Iris pigment epithelial cell (primary cell): ENCODE results near the gene NFKBIB.
A peak's percentile ranks its signal among the peaks of the same experiment; 100 is the strongest.
"Not testable (repeated sequence)": the region's sequence is repeated elsewhere in the genome, so short reads cannot be mapped to it uniquely, and the experiment has no call there.

Experiments
- DNase-seq: peaks from one replicate; pipeline ENCODE4 v3.0.0-alpha.2; 2011; ENCODE audit warnings: low read depth

Gene NFKBIB, protein sequence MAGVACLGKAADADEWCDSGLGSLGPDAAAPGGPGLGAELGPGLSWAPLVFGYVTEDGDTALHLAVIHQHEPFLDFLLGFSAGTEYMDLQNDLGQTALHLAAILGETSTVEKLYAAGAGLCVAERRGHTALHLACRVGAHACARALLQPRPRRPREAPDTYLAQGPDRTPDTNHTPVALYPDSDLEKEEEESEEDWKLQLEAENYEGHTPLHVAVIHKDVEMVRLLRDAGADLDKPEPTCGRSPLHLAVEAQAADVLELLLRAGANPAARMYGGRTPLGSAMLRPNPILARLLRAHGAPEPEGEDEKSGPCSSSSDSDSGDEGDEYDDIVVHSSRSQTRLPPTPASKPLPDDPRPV

DNA sequence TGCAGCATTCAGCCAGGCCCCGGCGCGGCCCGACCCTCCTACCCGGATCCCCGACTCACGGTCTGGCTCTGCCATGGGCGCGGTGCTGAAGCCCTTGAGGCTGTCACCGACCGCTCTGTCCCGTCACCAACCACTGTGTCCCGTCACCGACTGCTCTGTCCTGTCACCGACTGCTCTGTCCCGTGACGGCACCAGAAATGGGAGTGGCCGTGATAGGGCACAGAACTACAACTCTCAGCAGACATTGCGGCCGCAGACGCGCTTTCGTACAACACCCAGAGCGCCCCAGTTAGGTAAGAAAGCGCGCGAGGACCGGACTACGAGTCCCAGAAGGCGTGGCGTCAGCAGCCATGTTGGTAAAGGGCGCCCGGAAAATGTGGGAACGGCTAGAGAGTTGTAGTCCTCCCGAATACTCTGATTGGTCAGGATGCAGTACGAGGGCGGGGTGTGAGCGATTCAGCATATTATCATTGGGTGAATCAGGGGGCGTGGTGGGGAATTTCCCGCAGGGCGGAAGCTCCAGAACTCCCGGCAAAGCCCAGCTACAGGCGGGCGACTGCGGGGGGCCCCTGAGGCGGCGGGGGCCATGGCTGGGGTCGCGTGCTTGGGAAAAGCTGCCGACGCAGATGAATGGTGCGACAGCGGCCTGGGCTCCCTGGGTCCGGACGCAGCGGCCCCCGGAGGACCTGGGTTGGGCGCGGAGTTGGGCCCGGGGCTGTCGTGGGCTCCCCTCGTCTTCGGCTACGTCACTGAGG, at the start of gene NFKBIB, which contains the start of gene SIRT2:
NFKBIB (plus strand) TSS at position 523 of the 755 bp plus-strand sequence; CDS start at position 587, 64 bp downstream.
SIRT2 (minus strand) TSS at position 172 of the 755 bp plus-strand sequence; CDS start at position 75, 97 bp downstream.
- DNase-seq, result peak; percentile 100

DNA sequence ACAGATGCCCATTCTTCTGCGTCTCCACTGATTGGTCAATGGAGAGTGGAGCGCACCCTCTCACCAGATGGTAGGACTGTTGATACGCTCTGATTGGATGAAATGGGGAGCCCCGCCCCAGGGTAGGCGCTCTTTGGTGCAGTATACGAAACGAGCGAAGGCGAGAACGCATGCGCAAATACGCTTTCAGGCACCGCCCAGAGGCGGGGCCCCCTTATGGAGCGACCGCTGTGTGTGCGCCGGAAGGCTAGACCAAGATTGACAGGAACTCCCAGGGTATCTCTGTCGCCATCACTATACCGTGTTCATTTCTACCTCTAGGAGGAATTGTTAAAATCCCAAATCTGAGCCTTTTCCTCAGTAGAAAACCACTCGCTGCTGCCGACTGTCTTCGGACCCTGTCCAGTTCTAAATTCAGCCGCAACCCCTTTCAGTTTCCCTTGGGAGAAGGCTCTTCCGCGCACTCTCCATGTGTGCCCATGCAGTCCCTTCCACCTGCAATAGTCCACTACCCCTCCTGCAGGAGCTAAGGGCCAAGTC, 49.3 kb upstream of the NFKBIB start:
- DNase-seq, result no peak

DNA sequence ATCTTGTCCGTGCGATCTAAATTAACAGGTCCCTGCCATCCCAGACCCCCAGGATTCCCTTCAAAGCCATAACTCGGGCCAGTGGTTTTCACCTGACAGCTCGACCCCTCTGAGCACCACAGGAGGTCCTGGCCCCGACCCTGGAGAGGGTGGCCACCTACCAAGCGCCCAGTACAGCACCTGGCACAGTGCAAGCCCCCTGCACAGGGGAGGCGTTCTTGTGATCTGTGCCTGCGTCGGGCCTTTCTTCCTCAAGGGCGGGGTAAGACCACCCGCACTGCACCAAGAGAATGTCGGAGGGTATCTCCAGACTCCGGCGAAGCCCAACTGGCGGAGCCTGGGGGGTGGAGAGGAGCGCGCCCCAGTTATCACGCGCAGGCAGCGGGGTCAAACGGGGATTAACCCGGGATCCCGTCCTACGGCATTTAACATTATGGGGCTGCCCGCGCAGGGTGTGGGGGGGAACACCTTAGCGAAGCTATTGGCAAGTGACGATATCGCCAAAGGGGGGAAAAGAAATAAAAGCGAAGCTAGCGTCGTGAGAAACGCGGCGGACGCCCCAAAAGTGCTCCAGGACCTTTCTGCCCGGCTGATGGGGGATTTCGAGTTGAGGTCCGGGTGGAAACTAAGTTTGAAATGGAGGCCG, 48.7 kb upstream of the NFKBIB start:
- DNase-seq, result peak; percentile 21

DNA sequence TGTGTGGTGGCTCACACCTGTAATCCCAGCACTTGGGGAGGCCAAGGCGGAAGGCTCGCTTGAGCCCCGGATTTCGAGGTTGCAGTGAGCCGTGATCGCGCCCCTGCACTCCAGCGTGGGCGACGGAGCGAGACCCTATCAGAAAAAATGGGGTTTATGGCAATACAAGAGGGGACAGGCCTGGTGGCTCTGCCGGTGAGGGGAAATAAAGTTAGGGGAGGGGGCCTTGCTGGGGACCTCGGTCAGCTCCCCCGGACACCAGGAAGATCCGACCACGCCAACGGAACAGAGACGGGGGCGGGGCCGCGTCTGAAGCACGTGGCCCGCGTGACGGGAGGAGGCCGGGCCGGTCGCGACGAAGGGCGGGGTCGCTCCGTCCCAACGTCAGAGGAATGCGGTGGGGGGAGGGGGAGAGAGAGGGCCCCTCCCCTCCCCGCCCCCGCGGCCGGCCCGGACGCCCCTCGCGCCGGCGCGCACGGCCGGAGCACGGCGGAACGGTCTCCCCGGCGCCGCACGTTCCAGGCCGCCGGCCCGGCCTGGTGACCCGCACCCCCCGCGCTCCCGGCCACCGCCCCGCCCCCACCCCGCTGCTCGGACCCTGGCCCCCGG, 48.0 kb upstream of the NFKBIB start:
- peak; percentile 91 for DNase-seq

DNA sequence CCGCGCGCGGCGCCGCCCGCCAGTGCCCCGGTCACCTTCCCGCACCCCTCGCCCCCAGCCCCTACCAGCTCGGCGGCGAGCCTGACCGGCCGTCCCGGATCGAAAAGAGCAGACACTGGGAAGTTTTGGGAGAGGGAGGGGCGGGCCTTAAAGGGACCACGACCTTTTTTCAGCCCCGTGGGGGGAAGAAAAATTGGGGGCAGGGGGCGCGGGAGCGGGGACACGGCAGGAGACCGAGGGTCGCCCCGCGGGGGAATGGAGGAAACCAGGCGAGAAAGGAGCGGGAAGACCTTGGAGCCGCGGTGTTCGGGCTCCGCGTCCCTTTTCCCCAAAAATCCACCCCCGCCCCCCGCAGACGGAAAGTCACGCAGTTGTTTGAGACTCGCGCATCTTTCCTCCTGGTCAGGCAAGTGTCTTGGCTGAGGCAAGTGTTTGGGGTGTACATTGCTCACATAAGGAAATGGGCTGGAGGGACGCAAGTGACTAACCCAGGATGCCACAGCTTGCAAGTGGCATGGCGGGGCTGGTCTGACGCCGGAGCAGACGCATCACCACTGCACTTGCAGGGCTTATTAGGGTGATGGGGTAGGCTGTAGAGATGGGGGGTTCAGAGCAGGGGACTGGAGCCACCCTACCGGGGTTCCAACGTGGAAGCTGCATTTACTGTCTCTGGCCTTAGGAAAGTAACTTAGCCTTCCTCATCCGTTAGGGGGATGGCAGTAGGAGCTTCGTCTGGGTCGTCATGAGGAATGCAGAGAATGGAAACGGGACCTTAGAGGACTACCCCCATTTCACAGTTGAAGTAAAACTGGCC, 47.3 kb upstream of the NFKBIB start:
- peak; percentile 68 for DNase-seq

DNA sequence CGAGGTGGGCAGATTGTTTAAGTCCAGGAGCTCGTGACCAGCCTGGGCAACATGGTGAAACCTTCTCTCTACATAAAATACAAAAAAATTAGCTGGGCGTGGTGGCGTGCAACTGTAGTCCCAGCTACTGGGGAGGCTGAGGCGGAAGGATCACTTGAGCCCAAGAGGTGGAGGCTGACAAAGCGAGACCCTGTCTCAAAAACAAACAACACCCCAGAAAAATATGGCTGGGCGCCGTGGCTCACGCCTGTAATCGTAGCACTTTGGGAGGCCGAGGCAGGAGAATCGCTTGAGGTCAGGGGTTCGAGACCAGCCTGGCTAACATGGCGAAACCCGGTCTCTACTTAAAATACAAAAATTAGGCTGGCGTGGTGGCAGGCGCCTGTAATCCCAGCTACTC, 46.6 kb upstream of the NFKBIB start:
- DNase-seq, result no peak

DNA sequence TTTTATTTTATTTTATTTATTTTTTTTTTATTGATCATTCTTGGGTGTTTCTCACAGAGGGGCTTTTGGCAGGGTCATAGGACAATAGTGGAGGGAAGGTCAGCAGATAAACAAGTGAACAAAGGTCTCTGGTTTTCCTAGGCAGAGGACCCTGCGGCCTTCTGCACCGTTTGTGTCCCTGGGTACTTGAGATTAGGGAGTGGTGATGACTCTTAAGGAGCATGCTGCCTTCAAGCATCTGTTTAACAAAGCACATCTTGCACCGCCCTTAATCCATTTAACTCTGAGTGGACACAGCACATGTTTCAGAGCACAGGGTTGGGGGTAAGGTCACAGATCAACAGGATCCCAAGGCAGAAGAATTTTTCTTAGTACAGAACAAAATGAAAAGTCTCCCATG, 44.8 kb upstream of the NFKBIB start:
- DNase-seq, result not testable (repeated sequence)

DNA sequence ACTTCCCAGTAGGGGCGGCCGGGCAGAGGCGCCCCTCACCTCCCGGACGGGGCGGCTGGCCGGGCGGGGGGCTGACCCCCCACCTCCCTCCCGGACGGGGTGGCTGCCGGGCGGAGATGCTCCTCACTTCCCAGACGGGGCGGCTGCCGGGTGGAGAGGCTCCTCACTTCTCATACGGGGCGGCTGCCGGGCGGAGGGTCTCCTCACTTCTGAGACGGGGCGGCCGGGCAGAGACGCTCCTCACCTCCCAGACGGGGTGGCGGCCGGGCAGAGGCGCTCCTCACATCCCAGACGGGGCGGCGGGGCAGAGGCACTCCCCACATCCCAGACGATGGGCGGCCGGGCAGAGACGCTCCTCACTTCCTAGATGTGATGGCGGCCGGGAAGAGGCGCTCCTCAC, 44.0 kb upstream of the NFKBIB start:
- not testable (repeated sequence) for DNase-seq

DNA sequence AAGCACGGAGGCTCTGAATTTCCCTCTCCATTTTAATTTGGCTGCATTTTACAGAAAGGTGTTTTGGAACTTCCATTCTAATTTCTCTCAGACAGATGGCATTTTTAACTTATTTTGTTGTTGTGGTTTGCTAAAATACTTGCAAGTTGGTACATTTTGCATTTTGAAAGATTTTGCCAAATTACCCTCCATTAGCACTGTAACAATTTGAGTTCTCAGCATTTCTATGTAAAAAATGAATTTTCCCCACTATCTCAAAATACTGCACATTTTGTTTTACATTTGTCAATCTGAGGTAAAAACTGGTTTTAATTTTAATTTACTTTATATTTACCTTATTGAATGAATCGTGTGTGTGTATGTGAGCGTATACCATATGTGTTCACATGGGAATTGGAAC, 43.0 kb upstream of the NFKBIB start:
- no peak for DNase-seq

DNA sequence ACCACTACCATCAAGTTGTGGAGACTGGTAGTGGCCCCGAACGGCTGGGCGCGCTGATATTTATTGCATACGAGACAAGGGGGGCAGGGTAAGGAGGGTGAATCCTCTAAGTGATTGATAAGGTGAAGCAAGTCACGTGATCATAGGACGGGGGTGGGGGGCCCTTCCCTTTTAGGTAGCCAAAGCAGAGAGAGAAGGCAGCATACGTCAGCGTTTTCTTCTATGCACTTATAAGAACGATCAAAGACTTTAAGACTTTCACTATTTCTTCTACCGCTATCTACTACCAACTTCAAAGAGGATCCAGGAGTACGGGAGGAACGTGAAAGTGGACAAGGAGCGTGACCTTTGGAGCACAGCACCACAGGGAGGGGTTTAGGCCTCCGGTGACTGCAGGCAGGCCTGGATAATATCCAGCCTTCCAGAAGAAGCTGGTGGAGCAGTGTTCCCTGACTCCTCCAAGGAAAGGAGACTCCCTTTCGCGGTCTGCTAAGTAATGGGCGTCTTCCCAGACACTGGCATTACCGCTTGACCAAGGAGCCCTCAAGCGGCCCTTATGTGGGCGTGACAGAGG, 40.1 kb upstream of the NFKBIB start:
- DNase-seq, result not testable (repeated sequence)

DNA sequence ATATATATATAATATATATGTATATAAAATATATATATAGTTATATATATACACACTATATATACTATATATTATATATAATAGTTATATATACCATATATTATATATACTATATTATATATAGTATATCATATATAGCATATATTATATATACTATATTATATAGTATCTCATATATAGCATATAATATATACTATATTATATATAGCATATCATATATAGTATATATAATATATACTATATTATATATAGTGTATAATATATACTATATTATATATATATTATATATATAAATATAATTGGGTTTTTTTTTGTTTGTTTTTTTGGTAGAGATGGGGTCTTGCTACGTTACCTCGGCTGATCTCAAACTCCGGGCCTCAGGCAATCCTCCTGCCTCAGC, 38.4 kb upstream of the NFKBIB start:
- no peak for DNase-seq

DNA sequence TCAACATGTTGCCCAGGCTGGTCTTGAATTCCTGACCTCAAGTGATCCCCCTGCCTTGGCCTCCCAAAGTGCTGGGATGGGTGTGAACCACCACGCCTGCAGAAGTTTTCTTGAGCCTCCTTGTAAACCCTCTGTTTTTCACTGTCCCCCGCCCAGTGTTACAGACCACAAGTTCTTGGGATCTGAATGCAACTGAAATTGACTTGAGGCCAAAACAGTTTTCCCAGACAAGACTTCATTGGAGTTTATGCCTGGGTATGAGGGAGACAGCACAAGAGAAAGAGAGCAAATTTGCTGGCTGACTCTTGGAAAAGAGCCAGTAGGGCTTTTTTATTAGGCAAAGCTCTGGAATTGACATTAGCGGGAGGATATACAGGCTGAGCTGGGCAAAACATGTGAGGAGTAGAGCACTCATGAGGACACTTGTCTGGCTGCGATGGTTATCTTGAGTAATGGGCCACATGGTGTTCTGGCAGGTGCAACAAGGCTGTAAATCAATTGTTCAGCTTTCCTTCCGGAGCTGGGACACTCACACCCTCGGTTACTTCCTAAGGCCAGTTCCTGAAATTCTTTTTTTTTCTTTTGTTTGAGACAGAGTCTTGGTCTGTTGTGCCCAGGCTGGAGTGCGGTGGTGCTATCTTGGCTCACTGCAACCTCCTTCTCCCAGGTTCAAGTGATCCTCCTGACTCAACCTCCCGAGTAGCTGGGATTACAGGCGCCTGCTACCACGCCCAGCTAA, 37.3 kb upstream of the NFKBIB start:
- DNase-seq, result no peak

DNA sequence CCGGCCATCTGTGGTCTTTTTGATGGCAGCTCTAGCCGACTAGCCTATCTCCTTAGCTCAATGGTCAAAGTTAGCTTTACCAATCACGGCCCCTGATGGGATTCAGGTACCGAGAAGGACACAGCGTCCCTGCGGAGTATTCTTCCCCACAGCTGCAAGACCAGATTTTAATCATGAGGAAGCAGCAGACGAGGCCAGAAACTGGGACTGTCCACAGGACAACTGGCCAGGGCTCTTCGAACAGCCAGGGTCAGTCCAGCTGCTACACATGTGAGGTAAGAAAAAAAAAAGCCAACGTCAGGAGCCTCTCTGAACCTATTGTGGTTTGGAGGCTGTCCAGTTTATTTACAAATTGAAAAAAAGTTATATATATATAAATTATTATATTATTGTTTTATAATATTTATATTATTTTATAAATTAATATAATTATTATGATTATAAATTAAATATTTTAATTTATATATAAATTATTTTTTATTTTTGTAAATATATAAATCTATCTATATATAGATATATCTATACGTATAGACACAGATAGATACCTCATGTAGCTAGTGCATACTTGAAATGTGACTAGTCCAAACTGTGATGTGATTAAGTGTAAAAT, 32.5 kb upstream of the NFKBIB start:
- DNase-seq, result no peak

DNA sequence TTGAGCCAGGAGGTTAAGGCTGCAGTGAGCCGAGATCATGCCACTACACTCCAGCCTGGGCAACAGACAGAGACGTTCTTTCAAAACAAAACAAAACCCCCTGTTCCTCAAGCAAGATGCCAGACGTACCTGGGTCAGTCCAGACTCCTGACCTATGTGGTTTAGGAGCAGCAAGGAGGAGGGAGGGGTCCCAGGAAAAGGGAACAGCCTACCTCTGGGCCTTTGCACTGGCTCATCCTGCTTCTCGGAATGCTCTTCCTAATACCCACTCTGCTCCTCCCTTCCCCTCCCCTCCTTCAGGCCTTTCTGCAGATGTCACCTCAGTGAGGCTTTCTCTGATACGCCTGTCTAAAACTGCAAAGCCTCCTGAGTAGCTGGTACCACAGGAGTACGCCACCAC, 31.2 kb upstream of the NFKBIB start:
- DNase-seq, result no peak

DNA sequence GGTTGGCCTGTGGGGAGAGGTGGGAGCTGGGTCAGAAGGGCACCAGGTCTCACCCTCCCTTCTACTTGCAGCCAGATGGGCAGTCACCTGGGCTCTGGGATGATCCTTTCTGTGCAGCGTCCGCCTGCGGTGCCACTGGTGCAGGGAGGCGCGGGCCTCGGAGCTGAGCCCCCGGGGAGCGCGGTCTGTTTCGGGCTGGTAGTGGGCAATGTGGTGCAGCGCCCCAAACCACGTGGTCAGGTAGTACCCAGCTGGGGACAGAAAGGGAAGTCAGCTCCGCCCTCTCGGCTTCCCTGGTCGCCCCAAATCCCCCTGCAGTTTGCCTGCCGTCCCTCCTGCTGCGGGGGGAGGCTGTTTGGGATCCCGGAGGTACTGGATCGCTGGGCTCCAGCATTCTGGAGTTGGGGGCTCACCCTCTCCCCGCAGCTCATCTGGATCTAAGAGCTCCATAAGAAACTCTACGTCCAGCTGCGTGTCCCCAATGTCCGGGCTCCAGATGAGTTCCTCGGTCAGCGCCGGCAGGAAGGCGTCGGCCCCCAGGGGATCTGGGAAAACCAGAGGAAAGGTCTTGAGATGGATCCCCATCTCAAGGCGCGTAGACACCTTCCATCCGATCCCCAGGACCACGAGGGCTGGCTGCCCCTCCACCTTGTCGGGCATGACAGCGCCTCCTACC, 30.5 kb upstream of the NFKBIB start:
- no peak for DNase-seq

DNA sequence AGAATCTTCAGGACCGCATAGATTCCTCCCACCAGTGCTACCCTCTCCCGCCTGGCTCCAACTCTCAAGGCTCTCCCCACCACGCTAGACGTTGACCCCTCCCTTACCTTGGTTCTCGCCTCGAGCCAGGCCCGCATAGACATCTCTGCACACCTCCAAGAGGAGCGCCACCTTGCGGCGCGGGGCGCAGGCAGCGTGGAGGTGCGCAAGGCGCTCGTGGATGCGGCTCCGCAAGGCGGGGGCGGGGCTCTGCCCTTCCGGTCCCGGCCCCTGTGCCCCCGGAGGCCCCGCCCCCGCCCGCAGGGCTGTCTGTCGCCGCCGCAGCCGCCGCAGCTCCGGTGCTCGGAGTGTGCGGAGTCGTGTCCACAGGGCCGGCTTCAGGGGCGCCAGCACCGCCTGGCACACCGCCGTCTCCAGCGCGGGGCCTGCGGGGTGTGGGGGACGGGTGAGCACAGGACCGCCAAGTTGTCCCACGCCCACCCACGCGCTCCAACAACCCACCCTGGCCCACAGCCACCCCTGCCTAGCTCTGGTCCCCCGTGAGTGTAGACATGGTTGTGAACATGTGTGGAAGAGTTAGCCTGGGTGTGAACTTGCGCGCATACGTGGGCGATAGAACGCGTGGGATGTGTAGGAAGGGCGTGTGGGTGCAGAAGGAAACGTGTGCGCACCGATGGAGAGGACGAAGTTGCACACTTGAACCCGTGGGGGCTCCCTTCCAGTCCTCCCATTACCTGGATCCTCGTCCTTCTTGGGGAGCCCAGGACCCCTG, 29.7 kb upstream of the NFKBIB start:
- DNase-seq, result peak; percentile 41

DNA sequence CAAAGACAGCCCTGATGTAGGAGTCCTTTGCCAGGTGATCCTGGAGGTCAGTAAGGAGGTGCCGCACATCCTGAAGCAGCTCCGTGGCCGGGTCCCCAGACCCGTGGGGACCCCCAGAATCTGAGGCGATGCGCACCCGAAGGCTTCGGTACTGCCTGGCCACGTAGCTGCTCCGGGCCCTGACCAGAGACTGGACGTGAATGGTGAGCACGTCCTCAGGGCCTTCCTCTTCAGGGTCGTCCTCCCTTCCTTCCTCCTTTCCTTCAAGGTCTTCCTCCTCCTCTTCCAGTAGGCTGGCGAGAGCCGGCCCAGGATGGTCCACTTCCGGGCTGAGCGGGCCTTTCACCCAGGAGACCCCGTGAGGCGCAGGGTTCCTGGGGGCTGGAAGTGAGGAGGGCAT, 29.2 kb upstream of the NFKBIB start:
- no peak for DNase-seq

DNA sequence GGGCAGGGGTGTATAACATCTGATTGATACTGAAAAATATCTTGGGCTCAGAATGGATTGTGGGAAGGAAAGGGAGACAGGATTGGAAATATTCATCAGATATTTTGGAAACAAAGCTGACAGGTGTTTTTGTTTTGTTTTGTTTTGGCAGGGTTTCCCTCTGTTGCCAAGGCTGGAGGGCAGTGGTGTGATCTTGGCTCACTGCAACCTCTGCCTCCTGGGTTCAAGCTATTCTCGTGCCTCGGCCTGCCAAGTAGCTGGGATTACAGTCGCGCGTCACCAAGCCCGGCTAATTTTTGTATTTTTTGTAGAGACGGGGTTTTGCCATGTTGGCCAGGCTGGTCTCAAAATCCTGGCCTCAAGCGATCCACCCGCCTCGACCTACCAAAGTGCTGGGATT, 26.4 kb upstream of the NFKBIB start:
- DNase-seq, result not testable (repeated sequence)
